Endothelial cell of umbilical vein (primary cell): ENCODE results near the gene PZP. TPM values are rescaled to one million over a fixed set of nuclear protein-coding genes. Genes with fewer than 3 reads are reported as not detected.

Experiments
- BruUV-seq: library from RNA; stranded (reverse); fragments of 400-500 nt; replicated peaks from 2 replicates; lab custom pipeline; 2021; lab: Mats Ljungman, UMichigan
- CTCF ChIA-PET: fragments of 300-600, 350-600 bp; sonication (Branson Sonifier 250); formaldehyde crosslinking; loops from one replicate; lab custom pipeline; 2021; ENCODE audit warnings: antibody characterized with exemption, inconsistent platforms; lab: Charles Lee
- POLR2A ChIA-PET: fragments of 300-600, 350-600 bp; sonication (Branson Sonifier 250); formaldehyde crosslinking; loops from one replicate; lab custom pipeline; 2021; ENCODE audit warnings: antibody characterized with exemption, inconsistent platforms; lab: Charles Lee
- DNase-seq: peaks from one replicate; pipeline ENCODE4 v3.0.0-alpha.2; 2011; ENCODE audit warnings: low read depth, low spot score
- FAIRE-seq: peaks from 2 replicates; lab custom pipeline; 2011; peaks lifted over from hg19 to GRCh38; lab: Jason Lieb, UNC
- H2AFZ ChIP-seq: 2 replicates; pipeline ENCODE4 v1.6.0; 2012; ENCODE audit warnings: low read depth, low read length, control low read depth, inconsistent platforms
- H3K27ac ChIP-seq: 2 replicates; pipeline ENCODE4 v1.5.1; 2011; ENCODE audit warnings: low read depth, mild to moderate bottlenecking, control low read depth, low read length, moderate library complexity; ENCODE audit not compliant: insufficient read depth
- H3K27me3 ChIP-seq, 2 experiments: 2 replicates each; pipeline versions ENCODE4 v1.6.0 to v1.6.1; 2011; ENCODE audit warnings: low read length in 2 of 2, mixed read lengths in 1 of 2; ENCODE audit not compliant: control insufficient read depth in 2 of 2, insufficient read depth in 2 of 2
- H3K36me3 ChIP-seq, 2 experiments: 2 replicates in 1 of 2; 3 replicates in 1 of 2; pipeline ENCODE4 v1.5.1; 2011; ENCODE audit warnings: low read length in 2 of 2, mild to moderate bottlenecking in 1 of 2, moderate library complexity in 1 of 2; ENCODE audit not compliant: control insufficient read depth in 2 of 2, insufficient read depth in 2 of 2; ENCODE audit errors: extremely low read depth in 1 of 2
- H3K4me1 ChIP-seq: 3 replicates; pipeline ENCODE4 v1.5.1; 2011; ENCODE audit warnings: mild to moderate bottlenecking, low read length; ENCODE audit not compliant: control insufficient read depth, insufficient read depth; ENCODE audit errors: extremely low read depth
- H3K4me2 ChIP-seq: 2 replicates; pipeline ENCODE4 v1.6.1; 2011; ENCODE audit warnings: low read length, control low read depth, mixed read lengths; ENCODE audit not compliant: insufficient read depth
- H3K4me3 ChIP-seq, 3 experiments: fragments of 200-600 bp in 1 of 3; sonication (generic), shearing (Covaris generic) in 1 of 3; replicated peaks in 1 of 3; 2 replicates each; pipeline ENCODE4 v1.5.1; 2011 to 2016; ENCODE audit warnings: control low read depth in 3 of 3, low read length in 3 of 3, mild to moderate bottlenecking in 2 of 3, inconsistent platforms in 1 of 3, low read depth in 1 of 3, moderate library complexity in 1 of 3; ENCODE audit not compliant: insufficient read depth in 1 of 3
- H3K79me2 ChIP-seq: 2 replicates; pipeline ENCODE4 v1.6.0; 2012; ENCODE audit warnings: low read length, inconsistent platforms; ENCODE audit not compliant: control insufficient read depth, insufficient read depth
- H3K9ac ChIP-seq: replicated peaks from 2 replicates; pipeline ENCODE3; 2011; ENCODE audit warnings: low read length, control low read depth; ENCODE audit not compliant: insufficient read depth; ENCODE audit errors: extremely low read depth
- H3K9me1 ChIP-seq: replicated peaks from 3 replicates; pipeline ENCODE4 v1.6.0; 2011; ENCODE audit warnings: mild to moderate bottlenecking, low read length; ENCODE audit not compliant: control insufficient read depth, insufficient read depth; ENCODE audit errors: extremely low read depth
- H3K9me3 ChIP-seq: replicated peaks from 2 replicates; pipeline ENCODE4 v1.5.1; 2012; ENCODE audit warnings: low read length, inconsistent platforms; ENCODE audit not compliant: control insufficient read depth, insufficient read depth
- H4K20me1 ChIP-seq: replicated peaks from 2 replicates; pipeline ENCODE3; 2011; ENCODE audit warnings: mild to moderate bottlenecking, low read length; ENCODE audit not compliant: control insufficient read depth, insufficient read depth; ENCODE audit errors: extremely low read depth
- FOS ChIP-seq: IDR thresholded peaks from 2 replicates; pipeline ENCODE4 v1.6.1; 2011; ENCODE audit warnings: mild to moderate bottlenecking, low read length, moderate library complexity, borderline replicate concordance; ENCODE audit not compliant: insufficient read depth
- GATA2 ChIP-seq: IDR thresholded peaks from 2 replicates; pipeline ENCODE4 v1.7.0; 2011; ENCODE audit warnings: low read depth, mild to moderate bottlenecking, moderate library complexity, mixed read lengths, low read length; ENCODE audit not compliant: insufficient read length, insufficient read depth
- JUN ChIP-seq: IDR thresholded peaks from 2 replicates; pipeline ENCODE4 v1.6.1; 2011; ENCODE audit warnings: borderline replicate concordance, low read depth; ENCODE audit not compliant: insufficient read length, insufficient read depth
- MYC ChIP-seq: IDR thresholded peaks from one replicate; pipeline ENCODE4 v1.6.1; 2011; ENCODE audit warnings: mild to moderate bottlenecking, low read depth, low read length
- POLR2A ChIP-seq: IDR thresholded peaks from 2 replicates; pipeline ENCODE4 v1.6.1; 2012; ENCODE audit warnings: low read depth, mild to moderate bottlenecking, control low read depth, low read length
- dilution Hi-C: fragments of 300-500 bp; cut with MboI; formaldehyde crosslinking; loops from one replicate; pipeline ENCODE4 v1.15.0; 2019; ENCODE audit warnings: low sequenced_read_pairs; ENCODE audit not compliant: extremely low pct_ligation_motif_present
- intact Hi-C: fragments of 100-400 bp; cut with micrococcal nuclease; formaldehyde crosslinking; loops from one replicate; pipeline ENCODE4 v1.10.0; 2022
- polyA plus RNA-seq, 4 experiments: library from polyadenylated mRNA; depleted of rRNA in 3 of 4; stranded (reverse) in 3 of 4; unstranded in 1 of 4; fragments of >200 nt; gene quantifications; 2 replicates each; pipeline versions ENCODE4 v1.2.1 to v1.2.3, GENCODE V29; 2011 to 2012; ENCODE audit warnings: missing spikeins in 1 of 4
- total RNA-seq: library from RNA; stranded (reverse); gene quantifications from 2 replicates; pipeline ENCODE4 v1.2.3, GENCODE V29; 2021
- TF ChIP-seq, protein P1 (sequence below), 2 donors: IDR thresholded peaks; 1 replicate in 1 of 2; 2 replicates in 1 of 2; pipeline ENCODE4 v1.5.1; 2011; ENCODE audit warnings: low read length in 2 of 2, mild to moderate bottlenecking in 2 of 2, moderate library complexity in 2 of 2, control low read depth in 1 of 2, inconsistent platforms in 1 of 2, low read depth in 1 of 2; ENCODE audit not compliant: insufficient read depth in 1 of 2; ENCODE audit errors: extremely low read depth in 1 of 2
- TF ChIP-seq, protein P2 (sequence below): IDR thresholded peaks from 2 replicates; pipeline ENCODE4 v1.6.1; 2011; ENCODE audit not compliant: insufficient read depth, insufficient read length

PZP gene
- total and polyA plus RNA-seq, 2 donors (not counting 3 experiments of a cell fraction or from before 2014, with no cell fraction given) = 0.73 to 0.84 TPM

DNA sequence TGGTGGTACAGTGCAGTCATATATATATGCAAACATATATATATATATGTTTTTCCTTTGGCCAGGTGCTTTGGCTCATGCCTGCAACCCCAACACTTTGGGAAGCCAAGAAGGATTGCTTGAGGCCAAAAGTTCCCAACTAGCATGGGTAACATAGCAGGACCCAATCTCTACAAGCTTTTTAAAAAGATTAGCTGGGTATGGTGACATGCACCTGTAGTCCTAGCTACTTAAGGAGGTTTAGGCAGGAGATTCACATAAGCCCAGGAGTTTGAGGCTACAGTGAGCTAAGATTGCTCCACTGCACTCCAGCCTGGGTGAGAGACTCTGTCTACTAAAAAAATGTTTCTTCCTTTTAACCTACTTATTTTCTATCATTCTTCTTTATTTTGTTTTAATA lies 10.2 kb downstream of the PZP start:
- Histone ChIP-seq H2AFZ (no peak overlapping the region), H3K27ac (no peak overlapping the region), H3K36me3 (no peaks in the 10 kb centered on the region), H3K4me1 (no peaks in the 10 kb centered on the region), H3K9me3 (no peaks in the 10 kb centered on the region), H4K20me1 (no peaks in the 10 kb centered on the region), H3K9ac (no peak overlapping the region), H3K27me3 (no peaks in the 10 kb centered on the region), H3K4me3 (no peak overlapping the region), H3K9me1 (no peaks in the 10 kb centered on the region), H3K4me2 (no peak overlapping the region), H3K79me2 (no peaks in the 10 kb centered on the region)
- intact Hi-C loops (no loop called here), dilution Hi-C loops (no loop called here)
- ChIA-PET POLR2A (no interaction called here), CTCF (interaction anchor here (0.6 kb wide), 1 partner anchor 62 kb away, joined by 4 read pairs; no protein-coding TSS in a partner anchor)
- no peak for DNase-seq
- no peak for FAIRE-seq
- no peak for TF ChIP-seq JUN
- TF ChIP-seq, protein P1, sequence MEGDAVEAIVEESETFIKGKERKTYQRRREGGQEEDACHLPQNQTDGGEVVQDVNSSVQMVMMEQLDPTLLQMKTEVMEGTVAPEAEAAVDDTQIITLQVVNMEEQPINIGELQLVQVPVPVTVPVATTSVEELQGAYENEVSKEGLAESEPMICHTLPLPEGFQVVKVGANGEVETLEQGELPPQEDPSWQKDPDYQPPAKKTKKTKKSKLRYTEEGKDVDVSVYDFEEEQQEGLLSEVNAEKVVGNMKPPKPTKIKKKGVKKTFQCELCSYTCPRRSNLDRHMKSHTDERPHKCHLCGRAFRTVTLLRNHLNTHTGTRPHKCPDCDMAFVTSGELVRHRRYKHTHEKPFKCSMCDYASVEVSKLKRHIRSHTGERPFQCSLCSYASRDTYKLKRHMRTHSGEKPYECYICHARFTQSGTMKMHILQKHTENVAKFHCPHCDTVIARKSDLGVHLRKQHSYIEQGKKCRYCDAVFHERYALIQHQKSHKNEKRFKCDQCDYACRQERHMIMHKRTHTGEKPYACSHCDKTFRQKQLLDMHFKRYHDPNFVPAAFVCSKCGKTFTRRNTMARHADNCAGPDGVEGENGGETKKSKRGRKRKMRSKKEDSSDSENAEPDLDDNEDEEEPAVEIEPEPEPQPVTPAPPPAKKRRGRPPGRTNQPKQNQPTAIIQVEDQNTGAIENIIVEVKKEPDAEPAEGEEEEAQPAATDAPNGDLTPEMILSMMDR (IDR thresholded peaks at IDR 0.05; ENCODE audit: extremely low read depth in 1 of 2, insufficient read depth in 1 of 2, low read depth in 1 of 2, low read length in 2 of 2) = no peak
- BruUV-seq = no TSS peak

DNA sequence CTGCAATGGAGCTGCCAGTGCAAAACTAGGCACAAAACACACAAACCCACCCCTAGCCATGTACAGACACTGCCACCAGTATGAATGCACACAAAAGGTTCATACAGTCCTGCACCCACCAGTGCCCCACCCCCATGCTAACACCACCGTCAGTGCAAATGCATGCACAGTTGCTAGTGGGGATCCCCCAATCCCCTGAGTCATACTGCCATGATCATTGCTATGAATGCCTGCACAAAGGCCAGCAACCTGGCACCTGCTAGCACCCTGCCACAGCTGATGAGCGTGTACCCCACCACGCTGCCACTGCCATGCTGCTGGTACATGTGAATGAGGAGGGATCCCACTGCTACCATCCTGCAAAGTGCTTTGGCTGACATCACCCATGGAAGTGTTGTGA lies 23.9 kb downstream of the PZP start:
- Histone ChIP-seq H3K4me1 (no peaks in the 10 kb centered on the region), H3K4me3 (no peak overlapping the region), H4K20me1 (no peaks in the 10 kb centered on the region), H3K9me1 (no peaks in the 10 kb centered on the region), H2AFZ (no peak overlapping the region), H3K9ac (no peak overlapping the region), H3K79me2 (no peaks in the 10 kb centered on the region), H3K36me3 (no peaks in the 10 kb centered on the region), H3K27ac (no peak overlapping the region), H3K27me3 (peaks cover 0 to 4% of the 10 kb centered on the region in 2 experiments), H3K9me3 (no peaks in the 10 kb centered on the region), H3K4me2 (no peak overlapping the region)
- no peak for FAIRE-seq
- intact Hi-C loops (no loop called here), dilution Hi-C loops (no loop called here)
- CTCF ChIA-PET = interaction anchor here (1.0 kb wide), 1 partner anchor 15 kb away, joined by 3 read pairs; no protein-coding TSS in a partner anchor
- no peak for DNase-seq
- no peak for TF ChIP-seq GATA2
- TF ChIP-seq MYC = no peak
- TF ChIP-seq, protein P1 (IDR thresholded peaks at IDR 0.05; ENCODE audit: extremely low read depth in 1 of 2, insufficient read depth in 1 of 2, low read depth in 1 of 2, low read length in 2 of 2) = no peak
- TF ChIP-seq, protein P2, sequence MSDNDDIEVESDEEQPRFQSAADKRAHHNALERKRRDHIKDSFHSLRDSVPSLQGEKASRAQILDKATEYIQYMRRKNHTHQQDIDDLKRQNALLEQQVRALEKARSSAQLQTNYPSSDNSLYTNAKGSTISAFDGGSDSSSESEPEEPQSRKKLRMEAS = no peak
- TF ChIP-seq FOS = no peak
- TF ChIP-seq POLR2A = no peak
- POLR2A ChIA-PET = no interaction called here
- BruUV-seq = no TSS peak
